NCI-H345 treated with DMSO at 0.1 percent for 48 hours (cell line): ENCODE results near the gene AMIGO1.

Experiments used
- DNase-seq: peaks from one replicate; lab custom pipeline; 2025; ENCODE audit not compliant: unreplicated experiment; lab: John Stamatoyannopoulos, UW

AMIGO1 gene

GRCh38 chr1:109509176-109510134, at the start of gene AMIGO1:
Gene AMIGO1 (minus strand): TSS chr1:109509727. CDS start chr1:109508912, 815 bp downstream.
- peak; percentile 24 for DNase-seq

GRCh38 chr1:109557520-109557919, 48.0 kb upstream of the AMIGO1 start:
- no peak for DNase-seq

GRCh38 chr1:109556563-109556962, 47.0 kb upstream of the AMIGO1 start:
- DNase-seq = no peak

- peak; percentile 86 for DNase-seq
Observed at GRCh38 chr1:109548321-109549267, 39.1 kb upstream of the AMIGO1 start, which contains the start of gene GNAI3. Gene GNAI3 (plus strand): TSS chr1:109548615. CDS start chr1:109548721, 106 bp downstream.

GRCh38 chr1:109547463-109548320, 38.2 kb upstream of the AMIGO1 start:
- DNase-seq = peak; percentile 5

- peak; percentile 88 for DNase-seq
Observed at GRCh38 chr1:109546311-109547109, 37.0 kb upstream of the AMIGO1 start.

GRCh38 chr1:109543988-109544735, 34.6 kb upstream of the AMIGO1 start:
- no peak for DNase-seq

GRCh38 chr1:109543283-109543987, 33.9 kb upstream of the AMIGO1 start:
- no peak for DNase-seq

- no peak for DNase-seq
Observed at GRCh38 chr1:109542657-109543056, 33.1 kb upstream of the AMIGO1 start.

GRCh38 chr1:109541102-109541501, 31.6 kb upstream of the AMIGO1 start:
- no peak for DNase-seq

- DNase-seq = no peak
Observed at GRCh38 chr1:109539676-109540075, 30.1 kb upstream of the AMIGO1 start, which contains the start of gene GPR61. Gene GPR61 (plus strand): TSS chr1:109539872. CDS start chr1:109543023, 3,151 bp downstream.

- no peak for DNase-seq
Observed at GRCh38 chr1:109538827-109539555, 29.5 kb upstream of the AMIGO1 start.

- DNase-seq = no peak
Observed at GRCh38 chr1:109537450-109538178, 28.1 kb upstream of the AMIGO1 start.

- DNase-seq = no peak
Observed at GRCh38 chr1:109535971-109536491, 26.5 kb upstream of the AMIGO1 start.

GRCh38 chr1:109535481-109535880, 26.0 kb upstream of the AMIGO1 start:
- no peak for DNase-seq

GRCh38 chr1:109534307-109534858, 24.9 kb upstream of the AMIGO1 start:
- no peak for DNase-seq
